MM.1S (cell line): ENCODE data around the gene NIFK.

Experiments
- DNase-seq: peaks from one replicate; pipeline ENCODE4 v3.0.0-alpha.2; 2015
- H2AFZ ChIP-seq: fragments of 300-600 bp; sonication (generic); 2 replicates; pipeline ENCODE4 v1.6.0; 2016; ENCODE audit warnings: antibody characterized with exemption, low read length
- H3F3A ChIP-seq: fragments of 300-600 bp; sonication (generic); 2 replicates; pipeline ENCODE4 v1.6.1; 2016; ENCODE audit warnings: mild to moderate bottlenecking, antibody characterized with exemption, low read length, moderate library complexity, mixed read lengths; ENCODE audit not compliant: insufficient read depth
- H3K27ac ChIP-seq: fragments of 300-600 bp; sonication (generic); 2 replicates; pipeline ENCODE4 v1.5.1; 2016; ENCODE audit warnings: mild to moderate bottlenecking, low read length
- H3K27me3 ChIP-seq: fragments of 300-600 bp; sonication (generic); replicated peaks from 2 replicates; pipeline ENCODE4 v1.6.0; 2016; ENCODE audit warnings: low read length; ENCODE audit not compliant: insufficient read depth
- H3K36me3 ChIP-seq: fragments of 300-600 bp; sonication (generic); replicated peaks from 2 replicates; pipeline ENCODE4 v1.6.1; 2016; ENCODE audit warnings: mild to moderate bottlenecking, low read length, mixed read lengths; ENCODE audit not compliant: insufficient read depth
- H3K4me1 ChIP-seq: fragments of 300-600 bp; sonication (generic); 2 replicates; pipeline ENCODE4 v1.6.1; 2016; ENCODE audit warnings: low read length, mixed read lengths
- H3K4me2 ChIP-seq: fragments of 300-600 bp; sonication (generic); 2 replicates; pipeline ENCODE4 v1.6.0; 2016; ENCODE audit warnings: low read depth, low read length
- H3K4me3 ChIP-seq: fragments of 300-600 bp; sonication (generic); 2 replicates; pipeline ENCODE4 v1.5.1; 2016; ENCODE audit warnings: low read length, mixed read lengths
- H3K79me2 ChIP-seq: fragments of 300-600 bp; sonication (generic); 2 replicates; pipeline ENCODE4 v1.6.1; 2016; ENCODE audit warnings: mixed run types, low read length, mixed read lengths
- H3K9ac ChIP-seq: fragments of 300-600 bp; sonication (generic); 2 replicates; pipeline ENCODE4 v1.6.1; 2016; ENCODE audit warnings: low read length, mixed read lengths
- H3K9me2 ChIP-seq: fragments of 300-600 bp; sonication (generic); replicated peaks from 2 replicates; pipeline ENCODE4 v1.6.1; 2016; ENCODE audit warnings: mild to moderate bottlenecking, low read length, mixed read lengths; ENCODE audit not compliant: insufficient read depth
- H3K9me3 ChIP-seq: fragments of 300-600 bp; sonication (generic); replicated peaks from 2 replicates; pipeline ENCODE4 v1.6.1; 2016; ENCODE audit warnings: mild to moderate bottlenecking, low read length, mixed read lengths; ENCODE audit not compliant: insufficient read depth
- H4K20me1 ChIP-seq: fragments of 300-600 bp; sonication (generic); 2 replicates; pipeline ENCODE4 v1.6.1; 2016; ENCODE audit warnings: mild to moderate bottlenecking, low read length, moderate library complexity, mixed read lengths; ENCODE audit not compliant: insufficient read depth
- CTCF ChIP-seq: fragments of 300-600 bp; sonication (generic); IDR thresholded peaks from 2 replicates; pipeline ENCODE4 v1.5.1; 2016; ENCODE audit warnings: antibody characterized with exemption, low read length, mixed read lengths
- EZH2 ChIP-seq: fragments of 300-600 bp; sonication (generic); optimal IDR thresholded peaks from 2 replicates; pipeline ENCODE3; 2017; ENCODE audit warnings: low read depth, mild to moderate bottlenecking, antibody characterized with exemption, low read length, mixed read lengths
- EZH2phosphoT487 ChIP-seq: fragments of 300-600 bp; sonication (generic); IDR thresholded peaks from 2 replicates; pipeline ENCODE4 v1.6.1; 2018; ENCODE audit warnings: antibody characterized with exemption, low read length

NIFK gene

GRCh38 chr2:121690095-121690494 lies 46.6 kb downstream of the NIFK start:
- no peaks in the 10 kb centered on the region for H4K20me1 ChIP-seq
- H3F3A ChIP-seq = no peaks in the 10 kb centered on the region
- H3K79me2 ChIP-seq = no peaks in the 10 kb centered on the region
- no peak overlapping the region for H3K4me3 ChIP-seq
- no peak for DNase-seq
- H3K9me2 ChIP-seq = no peaks in the 10 kb centered on the region
- TF ChIP-seq EZH2 (no peak), CTCF (no peak), EZH2phosphoT487 (no peak)
- no peaks in the 10 kb centered on the region for H3K27me3 ChIP-seq
- no peaks in the 10 kb centered on the region for H3K9me3 ChIP-seq
- H3K4me1 ChIP-seq = no peaks in the 10 kb centered on the region
- H3K4me2 ChIP-seq = no peak overlapping the region
- H3K27ac ChIP-seq = no peak overlapping the region
- H3K9ac ChIP-seq = no peak overlapping the region
- no peak overlapping the region for H2AFZ ChIP-seq
- H3K36me3 ChIP-seq = no peaks in the 10 kb centered on the region

GRCh38 chr2:121689356-121689755 lies 47.3 kb downstream of the NIFK start:
- Histone ChIP-seq H3K4me1 (no peaks in the 10 kb centered on the region), H3K4me3 (no peak overlapping the region), H3F3A (no peaks in the 10 kb centered on the region), H3K36me3 (no peaks in the 10 kb centered on the region), H4K20me1 (no peaks in the 10 kb centered on the region), H3K27me3 (no peaks in the 10 kb centered on the region), H2AFZ (no peak overlapping the region), H3K9me2 (no peaks in the 10 kb centered on the region), H3K79me2 (no peaks in the 10 kb centered on the region), H3K27ac (no peak overlapping the region), H3K9me3 (no peaks in the 10 kb centered on the region), H3K9ac (no peak overlapping the region), H3K4me2 (no peak overlapping the region)
- TF ChIP-seq EZH2phosphoT487 = no peak
- TF ChIP-seq CTCF = no peak
- TF ChIP-seq EZH2 = no peak
- DNase-seq = no peak

GRCh38 chr2:121688820-121689219 lies 47.9 kb downstream of the NIFK start:
- H3K4me3 ChIP-seq = no peak overlapping the region
- H3K79me2 ChIP-seq = no peaks in the 10 kb centered on the region
- TF ChIP-seq CTCF = no peak
- TF ChIP-seq EZH2 = no peak
- no peak for TF ChIP-seq EZH2phosphoT487
- H3K27ac ChIP-seq = no peak overlapping the region
- no peak overlapping the region for H3K9ac ChIP-seq
- H3K4me1 ChIP-seq = no peaks in the 10 kb centered on the region
- H4K20me1 ChIP-seq = no peaks in the 10 kb centered on the region
- no peak overlapping the region for H2AFZ ChIP-seq
- H3F3A ChIP-seq = no peaks in the 10 kb centered on the region
- H3K9me3 ChIP-seq = no peaks in the 10 kb centered on the region
- H3K9me2 ChIP-seq = no peaks in the 10 kb centered on the region
- no peak for DNase-seq
- no peaks in the 10 kb centered on the region for H3K27me3 ChIP-seq
- H3K4me2 ChIP-seq = no peak overlapping the region
- no peaks in the 10 kb centered on the region for H3K36me3 ChIP-seq
